GM19043 (cell line): ENCODE data around the gene ZNF516.

Experiments used
- ATAC-seq: cut with Tn5 transposase; IDR thresholded peaks from one replicate; pipeline ENCODE4 v1.9.1; 2021; ENCODE audit warnings: low read depth; ENCODE audit not compliant: unreplicated experiment

ZNF516 gene

DNA sequence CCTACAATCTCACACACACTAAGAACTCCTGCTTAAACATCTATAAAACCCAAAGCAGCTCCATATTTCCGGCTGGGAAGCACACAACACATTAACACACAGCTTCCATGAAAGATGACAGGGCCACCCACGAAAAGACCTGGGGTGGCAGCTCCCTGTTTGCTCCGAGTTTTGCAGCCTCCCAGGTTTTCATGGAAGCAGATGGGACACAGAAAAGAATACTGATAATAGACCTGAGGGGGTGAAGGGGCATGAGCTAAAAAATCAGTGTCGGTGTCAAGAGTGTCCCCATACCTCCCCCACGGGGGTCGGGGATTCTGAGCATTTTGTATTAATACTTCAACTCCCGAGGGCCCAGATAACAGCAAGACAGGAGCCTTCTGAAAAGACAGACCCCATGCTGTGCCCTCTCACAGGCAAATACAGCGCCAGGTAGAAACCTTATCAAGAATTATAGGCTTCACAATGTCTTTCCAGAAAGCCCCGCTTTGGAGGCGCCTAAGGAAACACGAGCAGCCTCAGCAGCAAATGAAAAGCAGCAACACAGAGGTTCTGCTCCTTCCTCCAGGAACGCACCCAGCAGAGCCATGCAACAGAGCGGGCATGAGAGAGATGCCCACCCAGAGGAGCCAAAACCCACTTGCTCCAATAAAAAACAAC, 50.5 kb downstream of the ZNF516 start:
- ATAC-seq = no peak

DNA sequence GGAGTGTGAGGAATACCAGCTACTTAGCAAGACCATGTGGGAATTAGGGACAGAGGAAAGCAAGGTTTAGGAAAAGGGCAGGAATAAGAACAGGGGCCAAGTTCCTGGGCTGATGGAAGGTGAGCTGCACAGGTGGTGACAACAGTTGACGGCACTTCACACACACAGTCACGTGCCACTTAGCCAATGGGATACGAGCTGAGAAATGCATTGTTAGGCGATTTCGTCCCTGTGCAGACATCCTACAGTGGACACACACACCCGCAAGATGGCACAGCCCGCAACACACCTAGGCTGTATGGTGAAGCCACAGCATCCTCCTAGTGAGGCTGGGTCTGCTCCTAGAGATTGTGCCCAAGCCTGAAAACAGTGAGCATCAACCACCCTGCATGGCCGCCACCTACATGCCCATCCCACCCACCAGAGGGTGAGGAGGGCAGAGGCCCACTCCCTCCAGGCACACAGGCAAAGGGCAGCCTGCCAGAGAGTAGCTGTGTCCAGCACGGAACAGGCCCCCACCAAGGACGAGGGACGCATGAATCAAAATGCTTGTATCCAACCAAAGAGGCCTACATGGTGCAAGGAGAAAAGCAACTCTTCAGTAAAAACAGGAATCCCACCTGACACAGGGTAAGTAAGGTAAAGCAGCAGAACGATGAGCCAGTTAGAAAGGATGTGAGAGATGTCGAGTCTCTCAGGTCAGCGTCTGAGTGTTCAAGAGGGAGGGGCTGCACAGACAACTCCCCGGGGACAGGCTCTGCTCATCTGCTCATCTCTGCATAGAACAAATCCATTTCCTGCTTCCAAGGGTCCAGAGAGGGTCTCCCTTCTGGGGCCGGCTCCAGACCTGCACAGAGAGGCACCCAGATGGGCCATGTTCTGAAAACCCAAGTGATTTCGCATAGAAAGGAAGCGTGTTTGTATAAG, 51.3 kb downstream of the ZNF516 start:
- no peak for ATAC-seq

GRCh38 chr18:76442413-76443171, 52.5 kb downstream of the ZNF516 start:
- no peak for ATAC-seq

DNA sequence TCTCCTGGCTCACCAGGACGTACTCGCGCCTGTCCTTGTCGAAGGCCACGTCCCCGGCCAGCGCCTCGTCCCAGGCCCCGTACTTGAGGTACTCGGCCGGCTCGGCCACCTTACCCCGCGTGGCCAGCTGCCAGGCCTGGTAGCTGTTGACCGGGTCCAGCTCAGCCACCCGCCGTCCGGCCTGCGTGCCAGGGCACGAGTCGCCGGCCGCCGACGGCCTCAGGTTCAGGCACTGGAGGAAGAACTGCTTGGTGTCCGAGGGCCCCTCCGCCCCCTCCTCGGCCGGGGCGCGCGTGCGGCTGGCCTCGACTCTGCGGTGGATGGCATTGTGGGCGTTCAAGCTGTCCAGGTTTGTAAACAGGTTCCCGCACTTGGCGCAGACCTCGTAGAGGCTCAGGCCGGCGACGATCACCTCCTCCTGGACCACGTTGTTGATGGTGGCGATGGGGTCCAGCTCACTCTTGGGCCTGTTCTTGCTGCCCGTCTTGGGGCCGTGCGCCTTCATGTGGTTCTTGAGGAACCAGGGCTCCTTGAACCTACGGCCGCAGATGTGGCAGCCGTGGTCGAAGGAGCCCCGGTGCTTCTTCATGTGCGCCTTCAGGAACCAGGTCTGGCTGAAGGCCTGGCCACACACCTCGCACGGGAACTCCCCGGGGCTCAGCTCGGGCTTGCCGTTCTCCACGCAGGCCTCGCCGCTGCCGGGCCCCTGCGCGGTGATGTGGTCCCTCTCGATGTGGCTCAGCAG, 53.2 kb downstream of the ZNF516 start:
- no peak for ATAC-seq

GRCh38 chr18:76441002-76441667, 53.9 kb downstream of the ZNF516 start:
- ATAC-seq = no peak

DNA sequence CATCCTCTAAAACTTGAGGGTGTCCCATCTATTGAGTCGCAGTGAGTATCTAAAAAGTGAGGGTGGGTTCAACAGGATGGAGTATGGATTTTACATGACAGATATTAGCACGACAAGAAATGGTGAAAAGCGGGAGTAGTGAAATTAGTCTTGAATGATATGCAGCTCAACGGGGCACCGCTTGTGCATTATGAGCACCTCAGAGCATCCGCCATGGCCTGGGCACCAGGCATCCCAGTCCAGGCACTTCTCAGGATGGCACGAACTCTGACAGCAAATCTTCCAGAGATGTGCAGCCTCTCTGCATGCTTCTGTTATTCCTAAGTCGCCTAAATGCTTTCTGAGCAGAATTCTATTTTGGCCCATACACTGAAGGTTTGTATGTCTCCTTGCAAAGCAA, 57.1 kb downstream of the ZNF516 start:
- ATAC-seq = no peak

DNA sequence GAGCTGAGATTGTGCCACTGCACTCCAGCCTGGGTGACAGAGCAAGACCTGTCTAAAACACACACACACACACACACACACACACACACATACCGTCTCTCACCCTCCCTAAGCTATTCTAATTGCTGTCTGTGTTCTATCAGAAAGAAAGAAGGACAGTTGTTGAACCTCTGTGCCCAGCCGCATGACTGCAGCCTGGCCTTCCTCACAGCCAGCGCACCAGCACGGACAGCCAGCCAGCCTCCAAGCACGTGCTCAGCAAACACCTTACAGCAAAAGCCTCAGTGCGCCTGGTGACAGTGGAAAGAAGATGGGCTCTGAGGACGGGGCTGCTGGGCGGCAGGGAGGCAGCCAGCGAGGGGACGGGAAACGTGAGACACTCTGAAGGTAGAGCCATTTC, 58.0 kb downstream of the ZNF516 start:
- ATAC-seq = no peak

GRCh38 chr18:76436342-76436741, 58.7 kb downstream of the ZNF516 start:
- ATAC-seq = no peak

GRCh38 chr18:76435316-76435989, 59.6 kb downstream of the ZNF516 start:
- ATAC-seq = no peak

GRCh38 chr18:76434452-76434851, 60.6 kb downstream of the ZNF516 start:
- no peak for ATAC-seq

DNA sequence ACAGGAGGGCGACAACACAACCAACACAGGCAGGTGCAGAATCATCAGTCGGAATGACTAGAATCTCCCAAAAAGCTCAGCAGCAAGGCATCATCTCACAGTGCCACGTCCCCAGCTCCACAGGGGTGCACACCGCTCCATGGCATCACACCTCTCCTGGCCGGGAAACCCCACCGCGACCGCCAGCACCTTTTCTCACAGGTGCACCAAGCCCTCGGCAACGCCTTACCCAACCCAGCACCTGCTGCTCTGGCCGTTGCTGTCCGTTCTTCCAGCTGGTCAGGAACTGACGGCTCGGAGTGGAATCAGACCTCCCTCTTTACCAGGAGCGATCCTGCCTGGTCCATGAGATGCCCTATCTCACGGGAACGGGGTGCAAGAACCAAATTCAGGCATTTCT, 61.3 kb downstream of the ZNF516 start:
- ATAC-seq = no peak

DNA sequence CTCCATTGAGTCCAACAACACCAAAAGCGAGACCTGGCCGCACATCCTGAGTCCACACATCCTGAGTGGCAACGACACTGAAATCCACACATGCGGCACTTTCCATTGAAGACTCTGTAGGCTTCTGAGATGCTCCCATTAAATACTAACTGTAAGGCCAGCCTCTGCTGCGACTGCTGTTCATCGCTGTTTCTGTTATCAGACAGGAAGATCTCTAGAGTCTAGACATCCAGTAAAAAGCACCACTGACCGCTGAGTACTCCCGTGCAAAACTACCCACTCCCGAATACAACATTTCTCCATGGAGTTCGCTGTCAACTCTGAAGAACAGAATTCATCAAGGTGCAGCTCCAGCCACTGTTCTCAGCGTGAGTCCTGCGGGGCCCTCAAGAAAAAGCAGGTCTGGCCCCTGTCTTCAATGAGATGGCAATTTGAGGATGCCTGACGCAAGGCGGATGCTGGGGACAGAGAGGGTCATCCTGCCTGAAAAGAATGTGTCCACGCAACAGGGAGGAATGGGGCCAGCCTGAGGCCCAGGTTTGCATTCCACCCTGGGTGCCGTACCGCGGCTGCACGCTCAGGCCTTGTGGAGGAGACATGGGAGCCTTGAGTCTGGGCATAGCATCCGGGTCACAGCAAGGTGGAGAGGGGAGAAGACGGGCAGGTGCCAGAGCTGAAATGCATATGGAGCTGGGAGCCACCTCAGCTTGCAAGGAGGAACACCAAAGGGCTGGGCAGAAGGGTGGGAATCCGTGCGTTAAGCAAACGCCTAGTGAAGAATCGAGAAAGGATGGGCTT, 61.9 kb downstream of the ZNF516 start:
- no peak for ATAC-seq

- no peak for ATAC-seq
Observed at GRCh38 chr18:76432274-76432755, 62.7 kb downstream of the ZNF516 start.

GRCh38 chr18:76431437-76432273, 63.4 kb downstream of the ZNF516 start:
- ATAC-seq = no peak

DNA sequence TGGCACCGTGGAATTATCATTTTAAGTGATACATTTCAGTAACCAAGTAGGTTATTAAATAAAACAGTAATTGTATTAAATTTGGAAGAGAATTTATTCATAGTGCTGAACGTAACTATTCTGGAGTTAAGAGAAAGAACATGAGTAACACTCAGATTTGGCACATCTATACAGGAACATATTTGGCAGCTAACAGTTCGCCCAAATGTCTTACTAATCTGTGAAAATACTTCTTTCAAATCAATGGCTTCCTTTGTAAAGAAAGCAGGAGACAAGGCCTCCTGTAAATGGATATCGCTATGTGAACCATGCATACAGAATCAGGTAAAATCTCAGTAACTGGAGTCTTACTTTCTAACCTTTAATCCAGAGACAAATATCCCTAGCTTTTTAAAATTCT, 64.4 kb downstream of the ZNF516 start:
- no peak for ATAC-seq

- no peak for ATAC-seq
Observed at GRCh38 chr18:76429262-76430126, 65.5 kb downstream of the ZNF516 start.
